ENCODE results near the gene DNAH17. TPM values are rescaled to one million over a fixed set of nuclear protein-coding genes. Genes with fewer than 3 reads are reported as not detected.

Gene DNAH17
- polyA plus RNA-seq, 4 donors = 0.57 to 3.6 TPM; not detected in 2

DNA sequence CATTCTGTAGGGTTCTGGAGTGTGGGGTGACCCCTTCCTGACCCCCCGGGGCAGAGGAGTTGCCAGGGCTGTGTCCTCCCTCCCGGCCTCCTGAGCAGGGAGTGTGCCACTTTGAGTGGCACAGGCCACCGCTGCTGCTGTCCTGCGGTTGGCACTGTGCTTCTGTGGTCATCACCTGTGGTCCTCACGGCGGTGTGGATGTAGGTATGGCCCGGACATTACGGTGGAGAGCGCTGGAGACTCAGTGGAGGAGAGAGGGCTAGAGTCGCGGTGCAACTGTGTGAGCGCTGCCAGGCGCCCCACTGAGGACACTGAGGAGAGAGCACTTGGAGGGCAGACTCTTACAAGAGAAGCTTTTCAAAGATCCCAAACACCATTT, 159.7 kb downstream of the DNAH17 start:
- peak overlapping the region in 2 of 3 donors; percentile 51 to 94 for H3K27ac ChIP-seq (ENCODE audit: low read depth in 1 of 3, low read length in 2 of 3)
- 93 to 97% (median 93%) methylated on average over 13 of the region's 13 CpGs for WGBS, 3 donors
- H3K9me3 ChIP-seq (ENCODE audit: control insufficient read depth in 2 of 2, insufficient read depth in 1 of 2, low read depth in 1 of 2, low read length in 1 of 2) = no peaks in the 10 kb centered on the region
- H3K4me1 ChIP-seq (ENCODE audit: control insufficient read depth in 3 of 3, insufficient read depth in 2 of 3, low read depth in 1 of 3, low read length in 2 of 3) = peaks cover 2 to 56% (median 30%) of the 10 kb centered on the region in 3 donors
- no peak overlapping the region for H3K4me3 ChIP-seq (ENCODE audit: low read depth in 1 of 3, low read length in 3 of 3)
- peaks cover 0 to 78% (median 0%) of the 10 kb centered on the region in 3 donors for H3K36me3 ChIP-seq (ENCODE audit: control insufficient read depth in 3 of 3, insufficient read depth in 2 of 3, low read depth in 1 of 3, low read length in 3 of 3)
- H3K27me3 ChIP-seq (ENCODE audit: control insufficient read depth in 3 of 3, insufficient read depth in 3 of 3, low read length in 3 of 3) = no peaks in the 10 kb centered on the region
- DNase-seq (no peak), FAIRE-seq (no peak)

DNA sequence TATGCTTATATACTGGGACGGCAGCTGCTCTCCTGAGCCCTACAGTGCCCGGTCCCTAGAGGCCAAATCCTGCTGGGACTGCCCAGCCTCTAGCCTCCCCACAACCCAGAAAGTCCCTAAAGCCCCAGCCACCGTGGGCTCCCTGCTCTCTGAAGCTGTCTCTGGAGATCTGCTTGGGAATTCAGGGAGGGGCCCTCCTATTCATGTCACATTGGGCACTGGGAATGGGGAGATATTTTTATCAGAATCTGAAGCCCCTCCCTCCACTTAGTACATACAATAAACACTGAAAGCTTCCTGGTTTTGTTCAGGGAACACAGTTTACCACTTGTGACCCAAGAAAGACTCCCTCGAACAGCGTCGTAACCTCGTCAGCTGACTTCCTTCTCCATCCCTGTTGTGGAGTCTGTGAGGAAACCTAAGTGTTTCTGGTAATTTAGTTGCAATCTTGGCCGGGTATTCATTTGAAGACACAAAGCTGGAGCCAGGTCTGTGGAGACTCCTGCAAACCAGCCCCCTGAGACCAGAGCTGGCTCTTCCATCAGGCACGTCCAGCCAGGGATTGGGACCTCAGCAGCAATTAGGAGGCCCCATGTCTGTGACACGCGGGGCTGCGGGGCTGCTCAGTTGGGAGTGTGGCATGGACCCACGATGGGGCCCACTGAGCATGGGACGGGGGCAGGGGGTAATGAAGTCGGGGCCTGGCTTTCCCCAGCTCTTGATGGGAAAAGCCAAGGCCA, 160.2 kb downstream of the DNAH17 start:
- 42 to 73% (median 62%) methylated on average over 15 of the region's 15 CpGs for WGBS, 3 donors
- H3K4me3 ChIP-seq (ENCODE audit: low read depth in 1 of 3, low read length in 3 of 3) = no peak overlapping the region
- peak overlapping the region; percentile 36 to 94 (median 51) for H3K27ac ChIP-seq (ENCODE audit: low read depth in 1 of 3, low read length in 2 of 3)
- no peaks in the 10 kb centered on the region for H3K9me3 ChIP-seq (ENCODE audit: control insufficient read depth in 2 of 2, insufficient read depth in 1 of 2, low read depth in 1 of 2, low read length in 1 of 2)
- DNase-seq (peak; percentile 48 to 73), FAIRE-seq (no peak)
- H3K27me3 ChIP-seq (ENCODE audit: control insufficient read depth in 3 of 3, insufficient read depth in 3 of 3, low read length in 3 of 3) = no peaks in the 10 kb centered on the region
- peaks cover 0 to 80% (median 0%) of the 10 kb centered on the region in 3 donors for H3K36me3 ChIP-seq (ENCODE audit: control insufficient read depth in 3 of 3, insufficient read depth in 2 of 3, low read depth in 1 of 3, low read length in 3 of 3)
- H3K4me1 ChIP-seq (ENCODE audit: control insufficient read depth in 3 of 3, insufficient read depth in 2 of 3, low read depth in 1 of 3, low read length in 2 of 3) = peaks cover 3 to 57% (median 32%) of the 10 kb centered on the region in 3 donors

DNA sequence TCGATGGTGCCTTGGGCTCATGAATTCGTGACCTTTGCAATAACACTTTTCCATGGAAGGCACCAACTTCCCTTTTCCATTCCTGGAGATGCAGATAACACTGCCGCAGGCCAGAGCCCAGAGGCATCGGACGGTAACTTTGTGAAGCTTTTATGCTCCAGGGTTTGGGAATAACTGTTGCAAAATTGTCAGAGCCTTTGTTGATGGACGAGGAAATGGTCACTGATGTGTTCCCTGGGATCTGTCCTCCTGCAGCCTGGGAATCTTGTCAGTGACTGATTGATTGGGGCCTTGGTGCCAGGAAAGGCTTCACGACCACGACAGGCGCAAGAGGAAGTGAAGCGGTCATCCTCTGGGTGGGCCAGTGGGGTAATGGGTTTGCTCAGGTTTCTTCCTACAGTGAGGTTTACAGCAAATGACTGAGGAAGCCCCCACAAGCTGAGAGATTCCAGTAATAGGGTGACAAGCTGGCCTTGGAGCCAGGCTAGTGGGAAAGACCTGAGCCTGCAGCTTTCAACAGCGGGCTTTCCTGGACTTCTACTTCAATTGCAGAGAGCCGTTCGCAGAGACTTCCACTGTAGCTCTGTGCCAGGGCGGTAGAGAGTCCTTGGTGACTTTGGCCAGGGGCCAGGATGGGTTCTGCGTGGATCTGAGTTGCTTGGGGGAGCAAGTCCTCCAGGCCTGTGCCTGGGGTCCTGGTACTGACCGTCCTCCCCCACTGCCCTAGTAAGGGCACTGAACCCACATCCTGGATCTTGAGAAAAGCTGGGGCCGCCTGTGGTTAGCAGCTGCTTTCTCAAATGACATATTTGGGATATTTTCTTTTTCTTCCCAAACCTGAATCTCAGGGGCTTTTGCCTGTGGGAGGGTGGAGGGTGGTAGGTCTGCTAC, 161.1 kb downstream of the DNAH17 start:
- 62 to 79% (median 78%) methylated on average over 17 of the region's 17 CpGs for WGBS, 3 donors
- Histone ChIP-seq H3K4me3 (ENCODE audit: low read depth in 1 of 3, low read length in 3 of 3) (no peak overlapping the region), H3K9me3 (ENCODE audit: control insufficient read depth in 2 of 2, insufficient read depth in 1 of 2, low read depth in 1 of 2, low read length in 1 of 2) (no peaks in the 10 kb centered on the region), H3K27me3 (ENCODE audit: control insufficient read depth in 3 of 3, insufficient read depth in 3 of 3, low read length in 3 of 3) (no peaks in the 10 kb centered on the region), H3K27ac (ENCODE audit: low read depth in 1 of 3, low read length in 2 of 3) (peak overlapping the region; percentile 36 to 94 (median 51)), H3K4me1 (ENCODE audit: control insufficient read depth in 3 of 3, insufficient read depth in 2 of 3, low read depth in 1 of 3, low read length in 2 of 3) (peaks cover 4 to 56% (median 33%) of the 10 kb centered on the region in 3 donors), H3K36me3 (ENCODE audit: control insufficient read depth in 3 of 3, insufficient read depth in 2 of 3, low read depth in 1 of 3, low read length in 3 of 3) (peaks cover 0 to 75% (median 0%) of the 10 kb centered on the region in 3 donors)
- DNase-seq = peak in 1 of 2 donors; percentile 27
- FAIRE-seq = no peak

DNA sequence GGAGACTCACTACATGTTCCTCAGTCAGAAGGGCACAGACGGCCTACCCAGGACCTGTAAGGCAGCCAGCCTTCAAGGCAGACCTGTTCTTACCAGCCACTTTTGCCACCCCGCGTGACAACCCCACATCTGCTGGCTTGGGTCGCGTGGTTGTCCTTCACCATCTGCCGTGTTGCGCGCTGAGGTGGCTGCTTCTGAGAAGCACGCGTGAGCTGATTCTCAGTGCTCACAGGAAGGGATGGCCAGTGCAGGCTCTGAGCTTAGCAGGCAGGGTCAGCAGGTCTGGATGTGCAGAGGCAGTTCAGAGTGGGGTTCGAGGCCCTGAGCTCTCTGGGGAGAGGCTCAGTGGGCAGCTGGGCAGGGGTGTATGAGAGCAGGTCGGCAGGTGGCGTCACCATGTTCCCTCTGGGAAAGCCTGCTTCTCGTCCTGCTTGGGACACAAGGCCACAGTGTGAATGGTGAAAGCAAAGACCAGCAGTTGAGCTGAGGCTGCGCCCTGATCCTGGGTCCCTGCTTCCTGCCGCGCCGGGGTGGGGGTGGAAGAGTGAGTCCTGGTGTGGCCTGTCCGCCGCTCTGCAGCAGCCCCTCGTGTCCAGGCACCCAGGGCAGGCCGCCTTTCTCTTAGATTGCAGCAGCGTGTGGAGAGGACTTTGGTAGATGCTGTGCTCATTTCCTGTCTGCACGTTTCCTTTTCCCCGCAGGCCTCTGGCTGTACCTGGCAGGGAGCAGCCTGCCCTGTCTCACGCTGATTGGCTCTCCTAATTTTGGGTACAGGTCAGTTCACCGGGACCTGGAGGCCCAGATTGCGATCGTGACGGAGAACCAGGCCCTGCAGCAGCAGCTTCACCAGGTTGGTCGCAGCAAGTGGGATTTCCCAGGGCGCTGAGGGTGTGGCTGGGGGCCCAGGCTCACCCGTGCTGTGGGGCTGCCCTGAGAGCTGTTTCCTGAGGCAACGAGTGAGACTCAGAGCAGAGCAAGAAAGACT, 162.7 kb downstream of the DNAH17 start:
- Histone ChIP-seq H3K9me3 (ENCODE audit: control insufficient read depth in 2 of 2, insufficient read depth in 1 of 2, low read depth in 1 of 2, low read length in 1 of 2) (no peaks in the 10 kb centered on the region), H3K4me1 (ENCODE audit: control insufficient read depth in 3 of 3, insufficient read depth in 2 of 3, low read depth in 1 of 3, low read length in 2 of 3) (peaks cover 7 to 67% (median 36%) of the 10 kb centered on the region in 3 donors), H3K27ac (ENCODE audit: low read depth in 1 of 3, low read length in 2 of 3) (peak overlapping the region; percentile 27 to 47 (median 42)), H3K27me3 (ENCODE audit: control insufficient read depth in 3 of 3, insufficient read depth in 3 of 3, low read length in 3 of 3) (no peaks in the 10 kb centered on the region), H3K4me3 (ENCODE audit: low read depth in 1 of 3, low read length in 3 of 3) (no peak overlapping the region), H3K36me3 (ENCODE audit: control insufficient read depth in 3 of 3, insufficient read depth in 2 of 3, low read depth in 1 of 3, low read length in 3 of 3) (peaks cover 0 to 66% (median 0%) of the 10 kb centered on the region in 3 donors)
- FAIRE-seq (no peak), DNase-seq (peak in 1 of 2 donors; percentile 34)
- WGBS, 3 donors = 69 to 83% (median 74%) methylated on average over 34 of the region's 34 CpGs

DNA sequence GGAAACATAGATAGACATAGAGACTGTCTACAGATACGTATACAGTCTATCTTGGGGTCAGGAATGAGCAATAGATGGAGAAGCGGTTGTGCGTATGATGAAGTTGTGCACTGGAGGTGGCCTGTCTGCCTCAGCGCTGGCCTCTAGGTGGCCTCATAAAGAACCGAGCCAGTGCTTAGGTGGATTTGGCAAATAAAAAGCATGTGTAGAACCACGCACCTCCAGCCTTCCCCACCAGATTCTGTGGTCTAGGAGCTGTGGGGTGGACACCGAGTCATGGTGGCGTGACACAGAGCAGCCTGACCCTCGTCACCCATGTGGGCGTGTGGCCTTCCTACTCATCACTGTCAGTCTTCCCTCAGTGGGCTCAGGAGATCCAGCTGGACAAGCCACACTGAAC, 164.8 kb downstream of the DNAH17 start:
- Histone ChIP-seq H3K27ac (ENCODE audit: low read depth in 1 of 3, low read length in 2 of 3) (peak overlapping the region in 2 of 3 donors; percentile 2 to 91), H3K4me1 (ENCODE audit: control insufficient read depth in 3 of 3, insufficient read depth in 2 of 3, low read depth in 1 of 3, low read length in 2 of 3) (peaks cover 9 to 85% (median 39%) of the 10 kb centered on the region in 3 donors), H3K36me3 (ENCODE audit: control insufficient read depth in 3 of 3, insufficient read depth in 2 of 3, low read depth in 1 of 3, low read length in 3 of 3) (peaks cover 0 to 65% (median under 1%) of the 10 kb centered on the region in 3 donors), H3K9me3 (ENCODE audit: control insufficient read depth in 2 of 2, insufficient read depth in 1 of 2, low read depth in 1 of 2, low read length in 1 of 2) (no peaks in the 10 kb centered on the region), H3K27me3 (ENCODE audit: control insufficient read depth in 3 of 3, insufficient read depth in 3 of 3, low read length in 3 of 3) (no peaks in the 10 kb centered on the region), H3K4me3 (ENCODE audit: low read depth in 1 of 3, low read length in 3 of 3) (no peak overlapping the region)
- 88 to 91% (median 88%) methylated on average over 10 of the region's 10 CpGs for WGBS, 3 donors
- FAIRE-seq (no peak), DNase-seq (no peak)

DNA sequence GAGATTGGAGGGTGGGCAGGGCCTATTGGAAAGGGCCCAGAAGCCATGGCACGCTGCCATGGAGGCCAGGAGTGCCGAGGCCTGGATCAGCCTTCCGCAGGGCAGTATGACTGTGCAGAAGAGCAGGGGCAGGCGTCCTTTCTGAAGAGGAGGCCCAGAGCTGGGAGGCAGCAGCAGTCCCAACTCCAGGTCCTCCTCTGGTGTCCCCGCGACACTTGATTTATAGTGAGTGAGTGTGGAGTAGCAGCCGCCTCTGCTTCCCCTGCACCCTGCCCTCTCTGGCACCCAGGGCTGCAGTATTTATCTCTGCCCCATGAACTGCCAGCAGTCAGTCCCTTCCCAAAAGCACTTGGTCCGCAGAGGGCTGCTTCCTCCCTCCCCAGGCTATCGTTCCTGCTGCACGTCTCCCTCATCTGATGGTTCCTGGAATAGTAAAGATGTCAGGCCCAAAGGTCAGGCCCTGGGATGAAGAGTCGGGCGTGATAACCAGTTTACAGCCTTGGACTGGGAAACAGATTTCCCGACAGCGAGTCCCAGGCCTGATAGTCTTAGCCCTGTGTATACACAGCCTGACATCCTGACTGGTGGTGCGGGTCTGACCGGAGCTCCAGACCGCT, 165.8 kb downstream of the DNAH17 start:
- H3K9me3 ChIP-seq (ENCODE audit: control insufficient read depth in 2 of 2, insufficient read depth in 1 of 2, low read depth in 1 of 2, low read length in 1 of 2) = no peaks in the 10 kb centered on the region
- FAIRE-seq = no peak
- no peak overlapping the region for H3K4me3 ChIP-seq (ENCODE audit: low read depth in 1 of 3, low read length in 3 of 3)
- peaks cover 13 to 80% (median 38%) of the 10 kb centered on the region in 3 donors for H3K4me1 ChIP-seq (ENCODE audit: control insufficient read depth in 3 of 3, insufficient read depth in 2 of 3, low read depth in 1 of 3, low read length in 2 of 3)
- peak; percentile 84 to 96 for DNase-seq
- H3K27ac ChIP-seq (ENCODE audit: low read depth in 1 of 3, low read length in 2 of 3) = peak overlapping the region; percentile 58 to 91 (median 66)
- H3K36me3 ChIP-seq (ENCODE audit: control insufficient read depth in 3 of 3, insufficient read depth in 2 of 3, low read depth in 1 of 3, low read length in 3 of 3) = peaks cover 0 to 66% (median 2%) of the 10 kb centered on the region in 3 donors
- H3K27me3 ChIP-seq (ENCODE audit: control insufficient read depth in 3 of 3, insufficient read depth in 3 of 3, low read length in 3 of 3) = no peaks in the 10 kb centered on the region
- WGBS, 3 donors = 21 to 48% (median 43%) methylated on average over 17 of the region's 17 CpGs

DNA sequence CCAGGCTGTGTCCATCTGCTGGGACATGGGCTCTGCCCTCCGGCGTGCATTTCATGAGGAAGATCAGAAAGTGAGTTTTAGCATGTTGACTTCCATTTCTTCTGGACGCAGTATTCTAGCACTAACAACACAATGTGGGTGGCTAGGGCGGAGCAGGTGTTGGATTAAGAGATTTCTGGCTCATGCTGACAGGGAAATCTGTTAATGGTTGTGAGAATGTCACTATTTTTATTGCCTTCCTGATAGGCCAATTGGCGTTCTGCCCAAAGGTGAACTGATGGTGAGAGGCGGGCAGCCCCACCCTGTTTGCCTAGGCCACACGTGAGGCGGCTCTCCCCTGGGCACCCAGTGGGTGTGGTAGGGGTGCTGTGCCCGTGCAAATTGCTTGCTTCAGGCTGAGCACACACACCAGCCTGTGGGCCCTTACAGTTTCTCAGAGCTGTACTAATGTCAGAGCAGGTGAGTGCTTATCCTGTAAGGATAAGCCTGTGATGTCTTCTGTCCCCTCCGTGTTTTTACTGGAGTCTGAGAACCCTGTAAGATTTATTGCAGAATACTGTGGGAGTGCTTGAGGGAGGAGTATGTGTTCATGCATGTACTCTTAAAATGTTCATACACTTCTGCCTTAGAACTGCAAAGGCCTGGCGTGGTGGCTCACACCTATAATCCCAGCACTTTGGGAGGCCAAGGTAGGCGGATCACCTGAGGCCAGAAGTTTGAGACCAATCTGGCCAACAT, 167.8 kb downstream of the DNAH17 start:
- Histone ChIP-seq H3K27me3 (ENCODE audit: control insufficient read depth in 3 of 3, insufficient read depth in 3 of 3, low read length in 3 of 3) (no peaks in the 10 kb centered on the region), H3K4me1 (ENCODE audit: control insufficient read depth in 3 of 3, insufficient read depth in 2 of 3, low read depth in 1 of 3, low read length in 2 of 3) (peaks cover 13 to 65% (median 27%) of the 10 kb centered on the region in 3 donors), H3K4me3 (ENCODE audit: low read depth in 1 of 3, low read length in 3 of 3) (no peak overlapping the region), H3K36me3 (ENCODE audit: control insufficient read depth in 3 of 3, insufficient read depth in 2 of 3, low read depth in 1 of 3, low read length in 3 of 3) (peaks cover under 1 to 66% (median 5%) of the 10 kb centered on the region in 3 donors), H3K9me3 (ENCODE audit: control insufficient read depth in 2 of 2, insufficient read depth in 1 of 2, low read depth in 1 of 2, low read length in 1 of 2) (no peaks in the 10 kb centered on the region), H3K27ac (ENCODE audit: low read depth in 1 of 3, low read length in 2 of 3) (peak overlapping the region; percentile 67 to 91 (median 86))
- WGBS, 3 donors = 18 to 59% (median 46%) methylated on average over 12 of the region's 12 CpGs
- DNase-seq (peak; percentile 94 to 99), FAIRE-seq (no peak)

Data from small intestine (tissue), 7 donors.